ENCODE data around the gene PNMA1. TPM values are rescaled to one million over a fixed set of nuclear protein-coding genes. Genes with fewer than 3 reads are reported as not detected.

Gene PNMA1
- total and polyA plus RNA-seq, 2 of the 13 experiments (the other 11 are each of a cell fraction or from before 2014, with no cell fraction given) = 7.0 to 8.3 TPM

DNA sequence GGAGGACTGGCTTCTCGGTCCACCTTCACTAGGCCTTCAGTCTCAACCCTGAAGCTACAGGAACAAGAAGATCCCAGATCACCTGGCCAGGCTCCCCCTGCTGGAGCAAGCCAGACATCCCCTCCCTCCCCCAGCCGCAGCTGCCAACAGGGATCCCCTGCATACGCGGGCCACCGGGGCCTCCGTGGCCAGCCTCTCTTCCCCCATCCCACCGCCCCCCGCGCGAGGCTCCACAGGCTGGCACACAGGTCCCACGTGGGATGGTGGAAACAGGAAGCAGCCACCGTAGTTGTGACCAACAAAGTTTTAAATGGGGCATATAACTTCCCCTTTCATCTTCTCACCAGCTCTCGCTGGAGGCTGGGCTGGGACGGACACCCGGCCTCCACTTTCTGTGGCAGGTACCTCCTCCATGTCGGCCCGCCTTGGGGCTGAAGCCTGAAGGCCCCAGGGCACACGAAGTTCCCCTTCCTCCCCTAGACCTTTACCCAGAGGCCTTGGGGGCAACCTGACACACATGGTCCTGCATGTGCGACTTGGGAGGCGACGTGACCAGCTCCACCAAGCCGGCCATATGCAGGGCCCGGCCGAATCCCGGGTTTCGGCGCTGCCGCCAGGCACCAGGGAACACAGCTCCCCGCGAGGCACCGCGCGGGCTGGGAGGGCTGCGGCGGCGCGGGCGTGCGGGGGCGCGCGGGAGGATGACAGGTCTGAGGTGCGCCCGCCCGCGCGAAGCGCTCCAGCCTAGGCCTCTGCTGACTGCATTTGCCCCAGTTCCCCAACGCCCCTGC, 44.4 kb upstream of the PNMA1 start:
- Histone ChIP-seq H2AFZ (ENCODE audit: low read length) (no peak overlapping the region), H3K4me1 (ENCODE audit: insufficient read depth, low read length) (peaks cover 86% of the 10 kb centered on the region), H3K4me3 (replicated peaks in 1 of 3; ENCODE audit: insufficient read depth in 1 of 3, low read depth in 2 of 3, low read length in 3 of 3) (peak overlapping the region; percentile 59 to 83 (median 79)), H3K27me3 (ENCODE audit: control insufficient read depth in 1 of 2, insufficient read depth in 2 of 2, low read length in 2 of 2) (no peaks in the 10 kb centered on the region), H3K36me3 (replicated peaks in 1 of 2; ENCODE audit: control insufficient read depth in 1 of 2, insufficient read depth in 2 of 2, low read length in 2 of 2) (no peaks in the 10 kb centered on the region; a peak in 1 of 5 replicates), H3K79me2 (ENCODE audit: insufficient read depth, low read length) (peaks cover 87% of the 10 kb centered on the region), H3K4me2 (ENCODE audit: low read depth, low read length) (peak overlapping the region; percentile 91), H3K27ac (ENCODE audit: extremely low read length, insufficient read depth, low read length) (peak overlapping the region; percentile 95), H4K20me1 (ENCODE audit: insufficient read depth, low read length) (peaks cover 26% of the 10 kb centered on the region), H3K9ac (ENCODE audit: insufficient read depth, low read depth, low read length) (peak overlapping the region; percentile 74), H3K9me3 (ENCODE audit: low read length) (no peaks in the 10 kb centered on the region)
- in situ Hi-C loops (cut with HindIII; ENCODE audit: extremely low pct_ligation_motif_present, low pct_unique_long_range_greater_than_20kb) (loop anchor here (10.0 kb wide), 1 partner anchor 66 kb away; no protein-coding TSS in a partner anchor), intact Hi-C loops (cut with micrococcal nuclease; ENCODE audit: unreplicated experiment) (loop anchor here (1.0 to 2.0 kb wide), 2 partner anchors 28 to 30 kb away; no protein-coding TSS in a partner anchor)
- ChIA-PET CTCF (ENCODE audit: low intra/inter-chr PET ratio, low total read pairs) (interaction anchor here (1.8 kb wide), 1 partner anchor 30 kb away, joined by 8 read pairs; no protein-coding TSS in a partner anchor), POLR2A (interaction anchor here (0.5 to 5.0 kb wide), 15 partner anchors 9 to 766 kb away, joined by 3 to 115 read pairs (median 7); partner anchors contain the start of genes ACOT2, PNMA1, PTGR2 and ZNF410)
- WGBS (ENCODE audit: low lambda C conversion rate) = 4% methylated on average over 11 of the region's 49 CpGs
- no TSS peak for BruUV-seq (replicated peaks)
- ATAC-seq (peak; percentile 37), DNase-seq (ENCODE audit: low spot score) (peak; percentile 71), FAIRE-seq (peak; percentile 72)
- TF ChIP-seq TCF12 (IDR thresholded peaks at IDR 0.05) (no peak), TCF12 (CRISPR knock-in tag; IDR thresholded peaks at IDR 0.05) (no peak), ZNF782 (CRISPR knock-in tag; IDR thresholded peaks at IDR 0.05; ENCODE audit: borderline replicate concordance) (no peak), SMAD3 (CRISPR knock-in tag; IDR thresholded peaks at IDR 0.05) (no peak), GABPB1 (CRISPR knock-in tag; IDR thresholded peaks at IDR 0.05) (peak; percentile 38), TBX2 (CRISPR knock-in tag; IDR thresholded peaks at IDR 0.05; ENCODE audit: borderline replicate concordance) (no peak), NFATC3 (CRISPR knock-in tag; IDR thresholded peaks at IDR 0.05) (no peak), ZNF230 (CRISPR knock-in tag; IDR thresholded peaks at IDR 0.05) (no peak), RFX3 (CRISPR knock-in tag; IDR thresholded peaks at IDR 0.05) (no peak), PHF8 (CRISPR knock-in tag; IDR thresholded peaks at IDR 0.05) (peak; percentile 38), ARNT2 (CRISPR knock-in tag; IDR thresholded peaks at IDR 0.05; ENCODE audit: low read depth) (peak; percentile 42; the same call in 1 of the 2 replicates)
- TF ChIP-seq, protein P1, sequence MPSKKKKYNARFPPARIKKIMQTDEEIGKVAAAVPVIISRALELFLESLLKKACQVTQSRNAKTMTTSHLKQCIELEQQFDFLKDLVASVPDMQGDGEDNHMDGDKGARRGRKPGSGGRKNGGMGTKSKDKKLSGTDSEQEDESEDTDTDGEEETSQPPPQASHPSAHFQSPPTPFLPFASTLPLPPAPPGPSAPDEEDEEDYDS (CRISPR knock-in tag; IDR thresholded peaks at IDR 0.05) = peak; percentile 37; the same call in 1 of the 2 replicates
- TF ChIP-seq, protein P2, sequence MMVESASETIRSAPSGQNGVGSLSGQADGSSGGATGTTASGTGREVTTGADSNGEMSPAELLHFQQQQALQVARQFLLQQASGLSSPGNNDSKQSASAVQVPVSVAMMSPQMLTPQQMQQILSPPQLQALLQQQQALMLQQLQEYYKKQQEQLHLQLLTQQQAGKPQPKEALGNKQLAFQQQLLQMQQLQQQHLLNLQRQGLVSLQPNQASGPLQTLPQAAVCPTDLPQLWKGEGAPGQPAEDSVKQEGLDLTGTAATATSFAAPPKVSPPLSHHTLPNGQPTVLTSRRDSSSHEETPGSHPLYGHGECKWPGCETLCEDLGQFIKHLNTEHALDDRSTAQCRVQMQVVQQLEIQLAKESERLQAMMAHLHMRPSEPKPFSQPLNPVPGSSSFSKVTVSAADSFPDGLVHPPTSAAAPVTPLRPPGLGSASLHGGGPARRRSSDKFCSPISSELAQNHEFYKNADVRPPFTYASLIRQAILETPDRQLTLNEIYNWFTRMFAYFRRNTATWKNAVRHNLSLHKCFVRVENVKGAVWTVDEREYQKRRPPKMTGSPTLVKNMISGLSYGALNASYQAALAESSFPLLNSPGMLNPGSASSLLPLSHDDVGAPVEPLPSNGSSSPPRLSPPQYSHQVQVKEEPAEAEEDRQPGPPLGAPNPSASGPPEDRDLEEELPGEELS (CRISPR knock-in tag; IDR thresholded peaks at IDR 0.05) = peak; percentile 25; the same call in 1 of the 2 replicates
- TF ChIP-seq, protein P3, sequence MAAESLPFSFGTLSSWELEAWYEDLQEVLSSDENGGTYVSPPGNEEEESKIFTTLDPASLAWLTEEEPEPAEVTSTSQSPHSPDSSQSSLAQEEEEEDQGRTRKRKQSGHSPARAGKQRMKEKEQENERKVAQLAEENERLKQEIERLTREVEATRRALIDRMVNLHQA (CRISPR knock-in tag; IDR thresholded peaks at IDR 0.05) = no peak
- TF ChIP-seq, protein P4, sequence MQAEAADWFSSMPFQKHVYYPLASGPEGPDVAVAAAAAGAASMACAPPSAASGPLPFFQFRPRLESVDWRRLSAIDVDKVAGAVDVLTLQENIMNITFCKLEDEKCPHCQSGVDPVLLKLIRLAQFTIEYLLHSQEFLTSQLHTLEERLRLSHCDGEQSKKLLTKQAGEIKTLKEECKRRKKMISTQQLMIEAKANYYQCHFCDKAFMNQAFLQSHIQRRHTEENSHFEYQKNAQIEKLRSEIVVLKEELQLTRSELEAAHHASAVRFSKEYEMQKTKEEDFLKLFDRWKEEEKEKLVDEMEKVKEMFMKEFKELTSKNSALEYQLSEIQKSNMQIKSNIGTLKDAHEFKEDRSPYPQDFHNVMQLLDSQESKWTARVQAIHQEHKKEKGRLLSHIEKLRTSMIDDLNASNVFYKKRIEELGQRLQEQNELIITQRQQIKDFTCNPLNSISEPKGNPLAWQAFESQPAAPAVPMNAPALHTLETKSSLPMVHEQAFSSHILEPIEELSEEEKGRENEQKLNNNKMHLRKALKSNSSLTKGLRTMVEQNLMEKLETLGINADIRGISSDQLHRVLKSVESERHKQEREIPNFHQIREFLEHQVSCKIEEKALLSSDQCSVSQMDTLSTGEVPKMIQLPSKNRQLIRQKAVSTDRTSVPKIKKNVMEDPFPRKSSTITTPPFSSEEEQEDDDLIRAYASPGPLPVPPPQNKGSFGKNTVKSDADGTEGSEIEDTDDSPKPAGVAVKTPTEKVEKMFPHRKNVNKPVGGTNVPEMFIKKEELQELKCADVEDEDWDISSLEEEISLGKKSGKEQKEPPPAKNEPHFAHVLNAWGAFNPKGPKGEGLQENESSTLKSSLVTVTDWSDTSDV (CRISPR knock-in tag; IDR thresholded peaks at IDR 0.05) = no peak
- TF ChIP-seq, protein P5, sequence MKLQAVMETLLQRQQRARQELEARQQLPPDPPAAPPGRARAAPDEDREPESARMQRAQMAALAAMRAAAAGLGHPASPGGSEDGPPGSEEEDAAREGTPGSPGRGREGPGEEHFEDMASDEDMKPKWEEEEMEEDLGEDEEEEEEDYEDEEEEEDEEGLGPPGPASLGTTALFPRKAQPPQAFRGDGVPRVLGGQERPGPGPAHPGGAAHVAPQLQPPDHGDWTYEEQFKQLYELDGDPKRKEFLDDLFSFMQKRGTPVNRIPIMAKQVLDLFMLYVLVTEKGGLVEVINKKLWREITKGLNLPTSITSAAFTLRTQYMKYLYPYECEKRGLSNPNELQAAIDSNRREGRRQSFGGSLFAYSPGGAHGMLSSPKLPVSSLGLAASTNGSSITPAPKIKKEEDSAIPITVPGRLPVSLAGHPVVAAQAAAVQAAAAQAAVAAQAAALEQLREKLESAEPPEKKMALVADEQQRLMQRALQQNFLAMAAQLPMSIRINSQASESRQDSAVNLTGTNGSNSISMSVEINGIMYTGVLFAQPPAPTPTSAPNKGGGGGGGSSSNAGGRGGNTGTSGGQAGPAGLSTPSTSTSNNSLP (IDR thresholded peaks at IDR 0.05; ENCODE audit: low read depth, low read length) = no peak

Measured in HepG2 (cell line).